PFSK-1 (cell line): Measurements from ENCODE around the gene BMAL2.

Experiments used
- FOXP2 ChIP-seq: optimal IDR thresholded peaks from 2 replicates; pipeline ENCODE3; 2011; ENCODE audit warnings: borderline replicate concordance, control low read depth, inconsistent platforms; ENCODE audit not compliant: insufficient read depth; ENCODE audit errors: extremely low read length, extremely low read depth
- POLR2AphosphoS5 ChIP-seq: IDR thresholded peaks from 2 replicates; pipeline ENCODE4 v1.6.1; 2012; ENCODE audit warnings: low read depth, mild to moderate bottlenecking, control low read depth, low read length, moderate library complexity
- SIN3A ChIP-seq: IDR thresholded peaks from 2 replicates; pipeline ENCODE4 v1.6.1; 2012; ENCODE audit warnings: mild to moderate bottlenecking, low read length, moderate library complexity, borderline replicate concordance; ENCODE audit not compliant: insufficient read depth
- TAF1 ChIP-seq: IDR thresholded peaks from 2 replicates; pipeline ENCODE4 v1.6.1; 2012; ENCODE audit warnings: low read length, control low read depth, borderline replicate concordance; ENCODE audit not compliant: insufficient read depth
- TF ChIP-seq, protein P1 (sequence below), 2 experiments: IDR thresholded peaks; 2 replicates each; pipeline versions ENCODE4 v1.6.1 to v1.8.0; 2011 to 2012; ENCODE audit warnings: low read depth in 2 of 2, low read length in 2 of 2, control low read depth in 1 of 2, inconsistent platforms in 1 of 2, mild to moderate bottlenecking in 1 of 2, moderate library complexity in 1 of 2; ENCODE audit not compliant: insufficient read depth in 1 of 2

BMAL2 gene

DNA sequence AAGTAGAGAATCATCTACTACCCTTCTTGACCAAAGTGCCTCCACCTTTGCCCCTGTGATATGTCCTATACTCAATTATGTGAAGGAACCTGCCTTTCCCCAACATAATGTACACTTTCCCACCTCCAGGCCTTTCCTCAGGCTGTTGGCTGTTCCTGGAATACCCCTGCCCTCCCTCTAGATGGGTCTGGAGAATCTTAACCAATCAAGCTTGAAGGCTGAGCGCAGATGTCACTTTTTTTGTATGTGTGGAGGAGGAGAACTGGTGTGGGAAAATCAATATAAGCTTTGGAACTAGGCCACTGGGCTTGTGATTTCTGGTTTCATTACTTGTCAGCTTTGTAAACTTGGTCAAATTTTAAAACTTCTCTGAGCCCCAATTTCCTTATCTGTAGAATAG lies 4.7 kb downstream of the BMAL2 start:
- TF ChIP-seq POLR2AphosphoS5 (no peak), TAF1 (no peak), SIN3A (no peak), FOXP2 (no peak)
- TF ChIP-seq, protein P1, sequence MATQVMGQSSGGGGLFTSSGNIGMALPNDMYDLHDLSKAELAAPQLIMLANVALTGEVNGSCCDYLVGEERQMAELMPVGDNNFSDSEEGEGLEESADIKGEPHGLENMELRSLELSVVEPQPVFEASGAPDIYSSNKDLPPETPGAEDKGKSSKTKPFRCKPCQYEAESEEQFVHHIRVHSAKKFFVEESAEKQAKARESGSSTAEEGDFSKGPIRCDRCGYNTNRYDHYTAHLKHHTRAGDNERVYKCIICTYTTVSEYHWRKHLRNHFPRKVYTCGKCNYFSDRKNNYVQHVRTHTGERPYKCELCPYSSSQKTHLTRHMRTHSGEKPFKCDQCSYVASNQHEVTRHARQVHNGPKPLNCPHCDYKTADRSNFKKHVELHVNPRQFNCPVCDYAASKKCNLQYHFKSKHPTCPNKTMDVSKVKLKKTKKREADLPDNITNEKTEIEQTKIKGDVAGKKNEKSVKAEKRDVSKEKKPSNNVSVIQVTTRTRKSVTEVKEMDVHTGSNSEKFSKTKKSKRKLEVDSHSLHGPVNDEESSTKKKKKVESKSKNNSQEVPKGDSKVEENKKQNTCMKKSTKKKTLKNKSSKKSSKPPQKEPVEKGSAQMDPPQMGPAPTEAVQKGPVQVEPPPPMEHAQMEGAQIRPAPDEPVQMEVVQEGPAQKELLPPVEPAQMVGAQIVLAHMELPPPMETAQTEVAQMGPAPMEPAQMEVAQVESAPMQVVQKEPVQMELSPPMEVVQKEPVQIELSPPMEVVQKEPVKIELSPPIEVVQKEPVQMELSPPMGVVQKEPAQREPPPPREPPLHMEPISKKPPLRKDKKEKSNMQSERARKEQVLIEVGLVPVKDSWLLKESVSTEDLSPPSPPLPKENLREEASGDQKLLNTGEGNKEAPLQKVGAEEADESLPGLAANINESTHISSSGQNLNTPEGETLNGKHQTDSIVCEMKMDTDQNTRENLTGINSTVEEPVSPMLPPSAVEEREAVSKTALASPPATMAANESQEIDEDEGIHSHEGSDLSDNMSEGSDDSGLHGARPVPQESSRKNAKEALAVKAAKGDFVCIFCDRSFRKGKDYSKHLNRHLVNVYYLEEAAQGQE (IDR thresholded peaks at IDR 0.05; ENCODE audit: insufficient read depth in 1 of 2, low read depth in 2 of 2, low read length in 2 of 2), result no peak

DNA sequence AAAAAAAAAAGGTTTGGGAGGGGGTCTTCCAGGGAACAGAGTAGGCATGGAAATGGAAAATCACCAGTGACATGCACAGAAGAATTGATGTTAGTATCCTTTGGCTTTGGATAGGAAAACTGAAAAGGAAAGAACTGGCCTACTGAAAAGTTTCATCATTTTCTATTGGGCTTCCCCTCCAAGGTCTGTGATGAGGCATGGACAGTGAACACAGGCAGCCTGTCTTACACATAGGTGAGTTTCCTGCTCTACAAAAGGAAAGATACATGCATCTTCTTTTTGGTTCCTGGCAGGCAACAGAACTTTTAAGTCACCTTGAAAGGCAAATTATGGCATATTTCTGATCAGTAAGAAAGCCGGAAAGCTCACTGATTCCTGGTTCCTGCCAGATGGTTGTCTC lies 5.8 kb downstream of the BMAL2 start:
- TF ChIP-seq SIN3A (no peak), TAF1 (no peak), FOXP2 (no peak), POLR2AphosphoS5 (no peak)
- TF ChIP-seq, protein P1 (IDR thresholded peaks at IDR 0.05; ENCODE audit: insufficient read depth in 1 of 2, low read depth in 2 of 2, low read length in 2 of 2), result no peak

DNA sequence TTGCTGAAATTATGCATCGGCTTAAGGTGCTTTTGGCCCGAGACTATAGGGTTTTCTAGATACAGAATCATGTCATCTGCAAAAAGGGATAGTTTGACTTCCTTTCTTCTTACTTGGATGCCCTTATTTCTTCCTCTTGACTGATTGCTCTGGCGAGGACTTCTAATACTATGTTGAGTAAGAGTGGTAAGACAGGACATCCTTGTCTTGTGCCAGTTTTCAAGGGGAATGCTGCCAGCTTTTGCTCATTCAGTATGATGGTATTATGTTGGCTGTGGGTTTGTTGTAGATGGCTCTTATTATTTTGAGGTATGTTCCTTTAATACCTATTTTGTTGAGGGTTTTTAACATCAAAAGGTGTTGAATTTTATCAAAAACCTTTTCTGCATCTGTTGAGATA lies 8.3 kb downstream of the BMAL2 start:
- TF ChIP-seq, protein P1 (IDR thresholded peaks at IDR 0.05; ENCODE audit: insufficient read depth in 1 of 2, low read depth in 2 of 2, low read length in 2 of 2), result no peak
- TF ChIP-seq TAF1 (no peak), FOXP2 (no peak), POLR2AphosphoS5 (no peak), SIN3A (no peak)

DNA sequence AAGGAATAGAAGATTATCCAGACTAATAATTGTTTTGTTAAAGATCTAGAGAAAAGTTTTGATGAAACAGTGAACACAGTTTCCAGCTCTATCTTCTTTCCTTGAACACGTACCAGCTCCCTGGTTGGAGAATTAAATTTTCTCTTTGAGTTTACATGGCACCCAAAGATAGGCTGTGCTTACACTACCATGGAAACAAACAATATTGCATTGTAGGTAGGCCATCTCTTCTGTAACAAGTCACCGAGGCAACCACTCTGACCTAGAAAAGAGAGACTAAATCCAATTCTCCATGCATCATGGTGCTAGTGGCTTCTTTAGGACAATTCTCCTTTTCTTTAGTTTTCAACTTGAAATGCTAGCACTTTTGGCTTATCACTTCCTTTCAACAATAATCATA lies 9.9 kb downstream of the BMAL2 start:
- TF ChIP-seq, protein P1 (IDR thresholded peaks at IDR 0.05; ENCODE audit: insufficient read depth in 1 of 2, low read depth in 2 of 2, low read length in 2 of 2), result no peak
- no peak for TF ChIP-seq TAF1
- TF ChIP-seq POLR2AphosphoS5, result no peak
- TF ChIP-seq FOXP2, result no peak
- TF ChIP-seq SIN3A, result no peak

DNA sequence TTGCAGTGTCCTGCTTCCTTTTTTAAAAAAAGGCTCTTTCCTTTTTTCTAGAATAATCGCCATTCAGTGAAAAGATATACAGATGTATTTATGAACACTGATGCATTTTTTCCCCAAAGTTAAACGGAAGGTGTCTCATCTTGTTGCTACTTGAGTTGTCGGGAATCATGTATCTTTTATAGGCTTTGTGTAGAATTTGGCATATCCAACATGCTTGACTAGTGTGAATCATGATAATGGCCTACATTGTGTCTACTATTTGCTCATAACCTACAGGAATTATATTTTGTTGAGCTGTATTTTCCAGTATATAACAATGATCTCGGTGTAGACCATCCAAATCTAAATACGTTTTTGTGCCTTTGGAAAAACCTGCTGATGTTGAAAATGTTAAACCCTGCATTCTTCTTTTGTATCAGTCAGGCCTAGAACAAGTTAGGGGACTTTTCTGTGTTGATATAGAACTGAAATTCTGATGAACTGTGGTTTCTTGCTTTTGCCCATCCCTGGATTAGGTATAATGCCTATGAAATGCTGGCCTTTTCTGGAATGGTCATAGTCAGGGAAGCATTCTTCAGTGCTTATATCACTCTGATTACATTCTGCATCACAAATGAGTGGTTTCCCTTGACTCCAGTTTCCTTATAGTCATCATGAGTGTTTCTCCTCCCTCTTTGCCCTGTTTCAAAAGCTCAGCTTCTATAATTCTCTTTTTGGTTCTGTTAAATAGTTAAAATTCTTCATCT lies 10.8 kb downstream of the BMAL2 start:
- TF ChIP-seq FOXP2 (no peak), SIN3A (no peak), TAF1 (no peak), POLR2AphosphoS5 (no peak)
- TF ChIP-seq, protein P1 (IDR thresholded peaks at IDR 0.05; ENCODE audit: insufficient read depth in 1 of 2, low read depth in 2 of 2, low read length in 2 of 2), result no peak
